Smooth muscle cell (in vitro differentiated cells): ENCODE measurements around the gene HOXD13. TPM values are rescaled to one million over a fixed set of nuclear protein-coding genes. Genes with fewer than 3 reads are reported as not detected.
A peak's percentile ranks its signal among the peaks of the same experiment; 100 is the strongest.

ENCODE experiments used
- DNase-seq: peaks from one replicate; lab custom pipeline; 2025; ENCODE audit not compliant: unreplicated experiment; lab: John Stamatoyannopoulos, UW
- H2AFZ ChIP-seq: fragments of 200-600 bp; sonication (generic); 2 replicates; pipeline ENCODE4 v1.6.0; 2016; ENCODE audit warnings: antibody characterized with exemption, low read depth, mild to moderate bottlenecking
- H3F3A ChIP-seq: fragments of 200-600 bp; sonication (generic); 2 replicates; pipeline ENCODE4 v1.6.0; 2017; ENCODE audit warnings: antibody characterized with exemption, low read depth
- H3K27ac ChIP-seq: fragments of 200-600 bp; sonication (generic); 2 replicates; pipeline ENCODE4 v1.5.1; 2016; ENCODE audit warnings: low read depth, mild to moderate bottlenecking
- H3K27me3 ChIP-seq: fragments of 200-600 bp; sonication (generic); 2 replicates; pipeline ENCODE4 v1.6.1; 2016; ENCODE audit warnings: low read depth, mild to moderate bottlenecking
- H3K36me3 ChIP-seq: fragments of 200-600 bp; sonication (generic); 2 replicates; pipeline ENCODE4 v1.5.1; 2016; ENCODE audit warnings: low read depth
- H3K4me1 ChIP-seq: fragments of 200-600 bp; sonication (generic); 2 replicates; pipeline ENCODE4 v1.5.1; 2016; ENCODE audit warnings: low read depth
- H3K4me2 ChIP-seq: fragments of 200-600 bp; sonication (generic); 2 replicates; pipeline ENCODE4 v1.6.0; 2016; ENCODE audit warnings: mild to moderate bottlenecking
- H3K4me3 ChIP-seq: fragments of 200-600 bp; sonication (generic); 2 replicates; pipeline ENCODE4 v1.5.1; 2016; ENCODE audit warnings: mild to moderate bottlenecking
- H3K79me2 ChIP-seq: fragments of 200-600 bp; sonication (generic); 2 replicates; pipeline ENCODE4 v1.6.0; 2016; ENCODE audit warnings: low read depth, mild to moderate bottlenecking
- H3K9ac ChIP-seq: fragments of 200-600 bp; sonication (generic); 2 replicates; pipeline ENCODE4 v1.6.0; 2016; ENCODE audit warnings: low read depth
- H3K9me3 ChIP-seq: fragments of 200-600 bp; sonication (generic); replicated peaks from 2 replicates; pipeline ENCODE4 v1.5.1; 2016; ENCODE audit warnings: low read depth
- H4K20me1 ChIP-seq: fragments of 200-600 bp; sonication (generic); 2 replicates; pipeline ENCODE4 v1.6.0; 2016; ENCODE audit warnings: low read depth
- CTCF ChIP-seq: fragments of 200-600 bp; sonication (generic); IDR thresholded peaks from 2 replicates; pipeline ENCODE4 v1.5.1; 2017; ENCODE audit warnings: borderline replicate concordance, mild to moderate bottlenecking, antibody characterized with exemption; ENCODE audit not compliant: insufficient read depth, poor library complexity, severe bottlenecking
- WGBS: methylation state at CpG from one replicate; pipeline ENCODE4 v1.1.7; 2016; ENCODE audit warnings: low lambda C conversion rate; 5-methylcytosine and 5-hydroxymethylcytosine counted together
- polyA plus RNA-seq: library from polyadenylated mRNA; unstranded; fragments of >200 nt; fragmentation: Nextera tagmentation; extraction: Ambion mirVana; gene quantifications from 2 replicates; pipeline ENCODE4 v1.2.1, GENCODE V29; 2016
- total RNA-seq: library from RNA; depleted of rRNA; stranded (reverse); fragments of >200 nt; gene quantifications from 2 replicates; pipeline ENCODE4 v1.2.3, GENCODE V29; 2014

HOXD13 gene
- total and polyA plus RNA-seq, 2 experiments from 2014 or later = 0.31 to 1.9 TPM

GRCh38 chr2:176135035-176135440 is 42.5 kb downstream of the HOXD13 start:
- H3K27ac ChIP-seq = no peak overlapping the region
- H3K9ac ChIP-seq = no peak overlapping the region
- no peak overlapping the region for H2AFZ ChIP-seq
- no peaks in the 10 kb centered on the region for H4K20me1 ChIP-seq
- H3K4me2 ChIP-seq = no peak overlapping the region
- no peaks in the 10 kb centered on the region for H3K9me3 ChIP-seq
- H3K27me3 ChIP-seq = peaks cover 98% of the 10 kb centered on the region
- H3K79me2 ChIP-seq = no peaks in the 10 kb centered on the region
- H3K36me3 ChIP-seq = no peaks in the 10 kb centered on the region
- DNase-seq = no peak
- H3K4me1 ChIP-seq = no peaks in the 10 kb centered on the region
- no peak overlapping the region for H3K4me3 ChIP-seq
- H3F3A ChIP-seq = no peaks in the 10 kb centered on the region
- no peak for TF ChIP-seq CTCF

- WGBS = 2% methylated on average over 63 of the region's 71 CpGs
- H3K27ac ChIP-seq = no peak overlapping the region
Observed at GRCh38 chr2:176136374-176137251, 44.1 kb downstream of the HOXD13 start.

GRCh38 chr2:176137252-176137580 is 44.7 kb downstream of the HOXD13 start:
- H3K9ac ChIP-seq = no peak overlapping the region
- H3K79me2 ChIP-seq = no peaks in the 10 kb centered on the region
- no peak overlapping the region for H2AFZ ChIP-seq
- no peaks in the 10 kb centered on the region for H3K36me3 ChIP-seq
- 20% methylated on average over 2 of the region's 2 CpGs for WGBS
- H3K27me3 ChIP-seq = peaks cover 95% of the 10 kb centered on the region
- no peak for DNase-seq
- H3K4me1 ChIP-seq = no peaks in the 10 kb centered on the region
- H4K20me1 ChIP-seq = no peaks in the 10 kb centered on the region
- no peak overlapping the region for H3K27ac ChIP-seq
- no peak for TF ChIP-seq CTCF
- H3K4me3 ChIP-seq = no peak overlapping the region
- peak overlapping the region; percentile 94 for H3K4me2 ChIP-seq
- H3K9me3 ChIP-seq = no peaks in the 10 kb centered on the region
- H3F3A ChIP-seq = no peaks in the 10 kb centered on the region

More at GRCh38 chr2:176136374-176137251, 44.1 kb downstream of the HOXD13 start:
- H3K36me3 ChIP-seq = no peaks in the 10 kb centered on the region
- peak overlapping the region; percentile 88 for H2AFZ ChIP-seq
- no peaks in the 10 kb centered on the region for H3K9me3 ChIP-seq
- no peak for DNase-seq
- H4K20me1 ChIP-seq = no peaks in the 10 kb centered on the region
- peaks cover 95% of the 10 kb centered on the region for H3K27me3 ChIP-seq
- H3K4me2 ChIP-seq = peak overlapping the region; percentile 94
- H3K4me3 ChIP-seq = peak overlapping the region; percentile 65
- no peaks in the 10 kb centered on the region for H3F3A ChIP-seq
- no peak for TF ChIP-seq CTCF
- no peaks in the 10 kb centered on the region for H3K79me2 ChIP-seq
- no peaks in the 10 kb centered on the region for H3K4me1 ChIP-seq
- no peak overlapping the region for H3K9ac ChIP-seq

GRCh38 chr2:176137906-176138305 is 45.4 kb downstream of the HOXD13 start:
- WGBS = 80% methylated on average over 8 of the region's 8 CpGs
- Histone ChIP-seq H2AFZ (no peak overlapping the region), H3K79me2 (no peaks in the 10 kb centered on the region), H3K27ac (no peak overlapping the region), H3K4me2 (no peak overlapping the region), H3K9me3 (no peaks in the 10 kb centered on the region), H3K27me3 (peaks cover 95% of the 10 kb centered on the region), H3K4me3 (no peak overlapping the region), H3K36me3 (no peaks in the 10 kb centered on the region), H4K20me1 (no peaks in the 10 kb centered on the region), H3F3A (no peaks in the 10 kb centered on the region), H3K9ac (no peak overlapping the region), H3K4me1 (no peaks in the 10 kb centered on the region)
- no peak for DNase-seq
- TF ChIP-seq CTCF = no peak
